ENCODE measurements around the gene PTGDR2.

DNA sequence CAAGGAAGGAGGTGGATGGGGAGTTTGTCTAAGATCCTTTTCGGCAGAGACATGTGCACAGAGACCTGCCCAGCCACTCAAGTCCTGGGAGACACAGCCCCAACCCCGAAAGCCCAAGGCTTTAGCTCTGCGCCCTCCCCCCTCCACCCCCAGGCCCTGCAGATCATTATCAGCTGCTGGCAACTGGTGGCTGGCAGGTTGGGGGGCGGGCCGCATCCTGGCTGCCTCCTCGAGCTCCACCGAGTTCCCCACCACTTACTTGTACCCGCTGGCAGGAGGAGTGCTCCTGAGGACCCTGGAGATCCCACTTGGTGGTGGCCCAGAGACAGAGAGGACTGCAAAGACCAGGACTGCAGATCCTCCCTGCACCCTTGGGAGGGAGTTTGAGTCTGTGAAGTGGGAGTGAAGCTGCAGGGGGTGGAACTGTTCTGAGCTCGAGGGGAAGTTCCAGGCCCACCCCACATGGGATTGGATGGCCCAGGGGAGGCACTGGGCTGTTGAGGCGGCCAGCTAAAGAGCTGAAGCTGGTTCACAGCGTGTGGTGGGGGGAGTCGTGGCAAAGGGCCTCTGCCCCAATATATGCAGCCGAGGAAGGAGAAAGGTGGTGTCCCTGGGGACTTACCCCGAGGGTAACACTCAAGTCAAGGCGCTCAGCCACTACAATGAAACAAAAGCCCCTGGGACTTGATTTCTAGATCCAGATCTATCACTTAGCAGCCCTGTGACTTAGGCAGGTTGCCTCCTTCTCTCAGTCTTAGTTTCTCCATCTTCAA is 33.7 kb downstream of the PTGDR2 start:
- TF ChIP-seq POLR2A (IDR thresholded peaks at IDR 0.05; ENCODE audit: low read depth, low read length) (no peak), POLR2AphosphoS5 (IDR thresholded peaks at IDR 0.05; ENCODE audit: low read depth, low read length) (no peak), TAF1 (IDR thresholded peaks at IDR 0.05; ENCODE audit: borderline replicate concordance, low read depth, low read length) (no peak)
